SK-N-SH (cell line): Measurements from ENCODE around the gene DDC. TPM values are rescaled to one million over a fixed set of nuclear protein-coding genes. Genes with fewer than 3 reads are reported as not detected.

Experiments used
- CTCF ChIA-PET: fragments of 300-600, 350-600 bp; formaldehyde crosslinking; extraction: SDS; loops from one replicate; lab custom pipeline; 2021; lab: Yijun Ruan, JAX
- POLR2A ChIA-PET: fragments of 350-600 bp; sonication (Branson Sonifier 250); formaldehyde crosslinking; extraction: SDS; loops from one replicate; lab custom pipeline; 2020; ENCODE audit warnings: antibody characterized with exemption, inconsistent platforms; lab: Yijun Ruan, JAX
- DNase-seq: peaks from one replicate; pipeline ENCODE4 v3.0.0; 2012
- H2AFZ ChIP-seq: fragments of 200-600 bp; sonication (generic); 2 replicates; pipeline ENCODE4 v1.8.1; 2016; ENCODE audit warnings: antibody characterized with exemption, mild to moderate bottlenecking, low read depth
- H3F3A ChIP-seq: fragments of 200-600 bp; sonication (generic); replicated peaks from 2 replicates; pipeline ENCODE3; 2016; ENCODE audit warnings: antibody characterized with exemption, mild to moderate bottlenecking; ENCODE audit not compliant: insufficient read depth
- H3K27ac ChIP-seq, 2 experiments: fragments of 200-500 bp in 1 of 2; fragments of 200-600 bp in 1 of 2; sonication (Bioruptor generic) in 1 of 2; sonication (generic), shearing (Covaris generic) in 1 of 2; 2 replicates each; pipeline versions ENCODE4 v1.5.1 to v1.6.1; 2014 to 2016; ENCODE audit warnings: low read depth in 2 of 2, inconsistent platforms in 1 of 2, low read length in 1 of 2, mild to moderate bottlenecking in 1 of 2, mixed read lengths in 1 of 2
- H3K27me3 ChIP-seq: fragments of 200-600 bp; sonication (generic), shearing (Covaris generic); 2 replicates; pipeline ENCODE4 v1.6.1; 2016; ENCODE audit warnings: mixed run types; ENCODE audit not compliant: insufficient read depth
- H3K36me3 ChIP-seq, 2 experiments: fragments of 200-500 bp in 1 of 2; fragments of 200-600 bp in 1 of 2; sonication (Bioruptor generic) in 1 of 2; sonication (generic) in 1 of 2; replicated peaks in 1 of 2; 2 replicates each; pipeline versions ENCODE3 to v1.5.1; 2014 to 2016; ENCODE audit warnings: low read length in 1 of 2, mild to moderate bottlenecking in 1 of 2; ENCODE audit not compliant: insufficient read depth in 2 of 2, control insufficient read depth in 1 of 2
- H3K4me1 ChIP-seq, 2 experiments: fragments of 200-500 bp in 1 of 2; fragments of 200-600 bp in 1 of 2; sonication (Bioruptor generic) in 1 of 2; sonication (generic), shearing (Covaris generic) in 1 of 2; 2 replicates each; pipeline versions ENCODE4 v1.5.1 to v1.6.1; 2014 to 2016; ENCODE audit warnings: low read depth in 1 of 2, low read length in 1 of 2, mixed run types in 1 of 2; ENCODE audit not compliant: insufficient read depth in 2 of 2, control insufficient read depth in 1 of 2
- H3K4me2 ChIP-seq: fragments of 200-600 bp; sonication (generic), shearing (Covaris generic); 2 replicates; pipeline ENCODE4 v1.6.1; 2017; ENCODE audit warnings: mixed run types
- H3K4me3 ChIP-seq, 2 experiments: fragments of 200-500 bp in 1 of 2; fragments of 200-600 bp in 1 of 2; sonication (Bioruptor generic) in 1 of 2; sonication (generic), shearing (Covaris generic) in 1 of 2; 2 replicates each; pipeline versions ENCODE4 v1.5.1 to v1.8.1; 2014 to 2016; ENCODE audit warnings: low read depth in 2 of 2, inconsistent platforms in 1 of 2, low read length in 1 of 2, mild to moderate bottlenecking in 1 of 2, mixed read lengths in 1 of 2, moderate library complexity in 1 of 2
- H3K79me2 ChIP-seq: fragments of 200-600 bp; sonication (generic); 2 replicates; pipeline ENCODE4 v1.8.1; 2017; ENCODE audit warnings: mild to moderate bottlenecking; ENCODE audit not compliant: insufficient read depth
- H3K9ac ChIP-seq: fragments of 200-600 bp; sonication (generic); 2 replicates; pipeline ENCODE4 v1.6.1; 2017; ENCODE audit warnings: mixed run types
- H3K9me2 ChIP-seq: fragments of 200-600 bp; sonication (generic); 2 replicates; pipeline ENCODE4 v1.6.1; 2017; ENCODE audit warnings: mixed run types
- H3K9me3 ChIP-seq: fragments of 200-600 bp; sonication (generic); 2 replicates; pipeline ENCODE4 v1.6.1; 2017; ENCODE audit warnings: mixed run types, mild to moderate bottlenecking, moderate library complexity
- H4K20me1 ChIP-seq: fragments of 200-600 bp; sonication (generic); 2 replicates; pipeline ENCODE4 v1.6.1; 2017; ENCODE audit warnings: mild to moderate bottlenecking, mixed run types; ENCODE audit not compliant: insufficient read depth
- ELF1 ChIP-seq: IDR thresholded peaks from 2 replicates; pipeline ENCODE4 v1.4.0; 2012
- EP300 ChIP-seq, 2 experiments: IDR thresholded peaks; 2 replicates each; pipeline versions ENCODE4 v1.4.0 to v1.6.1; 2012; ENCODE audit warnings: borderline replicate concordance in 1 of 2, low read depth in 1 of 2, low read length in 1 of 2
- EZH2phosphoT487 ChIP-seq: fragments of 200-600 bp; sonication (generic); IDR thresholded peaks from 2 replicates; pipeline ENCODE4 v1.6.1; 2017; ENCODE audit warnings: low read depth, mixed run types, mild to moderate bottlenecking, antibody characterized with exemption, moderate library complexity, borderline replicate concordance
- FOXJ3 ChIP-seq: sonication (generic); formaldehyde crosslinking; IDR thresholded peaks from 2 replicates; pipeline ENCODE4 v1.5.1; 2020; ENCODE audit warnings: mild to moderate bottlenecking, missing genetic modification reagents
- GATA2 ChIP-seq: sonication (generic); formaldehyde crosslinking; IDR thresholded peaks from 2 replicates; pipeline ENCODE4 v1.5.0; 2020; ENCODE audit warnings: mild to moderate bottlenecking, missing genetic modification reagents
- POLR2AphosphoS5 ChIP-seq: IDR thresholded peaks from 2 replicates; pipeline ENCODE4 v1.6.1; 2012; ENCODE audit warnings: low read depth, low read length
- RAD21 ChIP-seq: IDR thresholded peaks from 2 replicates; pipeline ENCODE4 v1.6.1; 2012; ENCODE audit warnings: mild to moderate bottlenecking, low read length
- RCOR1 ChIP-seq: fragments of 150-350 bp; IDR thresholded peaks from 2 replicates; pipeline ENCODE4 v1.6.1; 2017; ENCODE audit warnings: antibody characterized with exemption, low read length
- SIN3A ChIP-seq: IDR thresholded peaks from 2 replicates; pipeline ENCODE4 v1.6.1; 2012; ENCODE audit warnings: low read depth, mild to moderate bottlenecking, low read length, moderate library complexity, borderline replicate concordance
- SMC3 ChIP-seq: IDR thresholded peaks from 2 replicates; pipeline ENCODE4 v1.6.1; 2012; ENCODE audit warnings: low read depth, low read length, improper control_type of control experiment
- TAF1 ChIP-seq: IDR thresholded peaks from 2 replicates; pipeline ENCODE4 v1.6.1; 2012; ENCODE audit warnings: low read depth, mild to moderate bottlenecking, low read length, moderate library complexity, borderline replicate concordance
- TEAD4 ChIP-seq: IDR thresholded peaks from 2 replicates; pipeline ENCODE4 v1.4.0; 2012; ENCODE audit warnings: mild to moderate bottlenecking, borderline replicate concordance; ENCODE audit not compliant: insufficient read depth
- WGBS: methylation state at CpG from one replicate; pipeline ENCODE4 v1.1.6; 2017; ENCODE audit warnings: low lambda C conversion rate; 5-methylcytosine and 5-hydroxymethylcytosine counted together
- polyA plus RNA-seq, 3 experiments: library from polyadenylated mRNA; depleted of rRNA; stranded (reverse); fragments of >200 nt; gene quantifications; 2 replicates each; pipeline ENCODE4 v1.2.3, GENCODE V29; 2012
- TF ChIP-seq, protein P1 (sequence below): IDR thresholded peaks from 2 replicates; pipeline ENCODE4; 2012
- TF ChIP-seq, protein P2 (sequence below): fragments of 150-350 bp; IDR thresholded peaks from 2 replicates; pipeline ENCODE4 v1.6.1; 2016; ENCODE audit warnings: mild to moderate bottlenecking, low read depth, low read length
- TF ChIP-seq, protein P3 (sequence below): IDR thresholded peaks from 2 replicates; pipeline ENCODE4 v1.4.0; 2012; ENCODE audit warnings: low read depth
- TF ChIP-seq, protein P4 (sequence below): fragments of 200-600 bp; sonication (generic); IDR thresholded peaks from 2 replicates; pipeline ENCODE4 v1.6.1; 2017; ENCODE audit warnings: antibody characterized with exemption, mild to moderate bottlenecking, moderate library complexity

Gene DDC
- polyA plus RNA-seq, 1 of the 3 experiments (the other 2 are of a cell fraction), result 1.8 TPM

DNA sequence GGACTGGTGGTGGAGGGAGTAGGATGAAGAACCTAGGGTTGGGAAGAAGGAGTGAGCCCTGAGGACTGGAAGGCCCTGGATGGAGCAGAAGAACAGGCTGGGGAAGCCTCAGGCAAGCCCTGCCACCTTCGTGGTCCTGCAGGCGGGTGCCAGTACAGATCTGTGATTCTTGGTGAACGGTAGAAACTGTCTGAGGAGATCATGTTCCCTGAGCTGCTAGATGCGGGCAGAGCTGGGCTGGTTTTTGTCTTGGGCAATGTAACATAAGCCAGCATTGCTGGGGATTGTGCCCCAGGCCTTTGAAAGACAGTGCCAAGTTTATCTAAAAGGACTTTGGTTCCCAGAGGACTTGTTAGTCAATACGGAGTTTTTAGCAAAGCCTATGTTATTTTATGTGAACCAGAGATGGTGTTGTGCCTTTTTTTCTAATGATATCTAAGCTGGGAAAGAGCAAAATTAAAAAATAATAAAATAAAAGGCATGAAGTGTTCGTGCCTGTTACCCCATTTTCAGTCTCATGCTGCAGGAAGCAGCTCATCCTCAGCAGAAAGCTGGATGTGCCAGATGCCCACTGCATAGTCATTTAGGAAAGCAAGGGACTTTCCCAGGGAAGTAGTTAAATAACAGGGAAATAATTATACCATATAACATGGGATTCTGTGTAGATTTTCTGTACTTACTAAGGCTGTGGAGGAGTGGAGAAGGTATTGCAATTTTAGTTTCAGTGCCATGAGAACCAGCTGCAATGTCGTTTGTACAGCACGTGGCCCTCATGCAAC is 90.6 kb downstream of the DDC start (continued):
- TF ChIP-seq TEAD4, result no peak
- no peak for TF ChIP-seq FOXJ3 (CRISPR knock-in tag)
- no peak for TF ChIP-seq RAD21
- TF ChIP-seq, protein P1, sequence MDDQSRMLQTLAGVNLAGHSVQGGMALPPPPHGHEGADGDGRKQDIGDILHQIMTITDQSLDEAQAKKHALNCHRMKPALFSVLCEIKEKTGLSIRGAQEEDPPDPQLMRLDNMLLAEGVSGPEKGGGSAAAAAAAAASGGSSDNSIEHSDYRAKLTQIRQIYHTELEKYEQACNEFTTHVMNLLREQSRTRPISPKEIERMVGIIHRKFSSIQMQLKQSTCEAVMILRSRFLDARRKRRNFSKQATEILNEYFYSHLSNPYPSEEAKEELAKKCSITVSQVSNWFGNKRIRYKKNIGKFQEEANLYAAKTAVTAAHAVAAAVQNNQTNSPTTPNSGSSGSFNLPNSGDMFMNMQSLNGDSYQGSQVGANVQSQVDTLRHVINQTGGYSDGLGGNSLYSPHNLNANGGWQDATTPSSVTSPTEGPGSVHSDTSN, result no peak
- TF ChIP-seq, protein P2, sequence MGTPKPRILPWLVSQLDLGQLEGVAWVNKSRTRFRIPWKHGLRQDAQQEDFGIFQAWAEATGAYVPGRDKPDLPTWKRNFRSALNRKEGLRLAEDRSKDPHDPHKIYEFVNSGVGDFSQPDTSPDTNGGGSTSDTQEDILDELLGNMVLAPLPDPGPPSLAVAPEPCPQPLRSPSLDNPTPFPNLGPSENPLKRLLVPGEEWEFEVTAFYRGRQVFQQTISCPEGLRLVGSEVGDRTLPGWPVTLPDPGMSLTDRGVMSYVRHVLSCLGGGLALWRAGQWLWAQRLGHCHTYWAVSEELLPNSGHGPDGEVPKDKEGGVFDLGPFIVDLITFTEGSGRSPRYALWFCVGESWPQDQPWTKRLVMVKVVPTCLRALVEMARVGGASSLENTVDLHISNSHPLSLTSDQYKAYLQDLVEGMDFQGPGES, result no peak

DNA sequence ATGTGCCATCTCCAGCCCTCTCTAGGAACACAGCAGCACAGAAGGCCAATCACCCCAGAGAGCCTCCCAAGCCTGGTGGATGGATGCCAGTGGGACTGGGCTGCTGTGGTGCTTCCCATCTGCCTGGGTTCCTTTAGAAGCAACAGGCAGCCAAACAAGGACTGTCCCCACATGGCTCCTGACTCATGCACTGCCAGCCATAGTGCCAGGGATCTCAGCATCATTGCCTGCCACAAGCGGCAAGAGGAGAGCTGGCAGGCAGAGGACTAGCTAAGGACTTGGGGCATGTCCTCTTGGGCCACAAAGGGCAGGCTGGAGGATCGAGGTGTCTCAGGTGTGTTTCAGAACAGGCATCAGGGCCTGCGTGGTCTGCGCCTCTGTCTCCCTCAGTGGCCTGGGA is 91.7 kb downstream of the DDC start:
- no peaks in the 10 kb centered on the region for H3K36me3 ChIP-seq
- H3K4me1 ChIP-seq, result peaks cover 0 to 63% of the 10 kb centered on the region in 2 experiments; a peak in 1 of 4 replicates
- no peak for TF ChIP-seq SIN3A
- TF ChIP-seq, protein P2, result no peak
- TF ChIP-seq TAF1, result no peak
- TF ChIP-seq, protein P3, sequence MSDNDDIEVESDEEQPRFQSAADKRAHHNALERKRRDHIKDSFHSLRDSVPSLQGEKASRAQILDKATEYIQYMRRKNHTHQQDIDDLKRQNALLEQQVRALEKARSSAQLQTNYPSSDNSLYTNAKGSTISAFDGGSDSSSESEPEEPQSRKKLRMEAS, result no peak
- no peak for TF ChIP-seq RCOR1
- TF ChIP-seq EP300 (IDR thresholded peaks at IDR 0.05; ENCODE audit: borderline replicate concordance in 1 of 2, low read depth in 1 of 2, low read length in 1 of 2), result no peak
- no peak for TF ChIP-seq SMC3
- no peak for TF ChIP-seq EZH2phosphoT487
- TF ChIP-seq, protein P1, result no peak
- no peak for TF ChIP-seq GATA2 (CRISPR knock-in tag)
- TF ChIP-seq POLR2AphosphoS5, result no peak
- TF ChIP-seq, protein P4, sequence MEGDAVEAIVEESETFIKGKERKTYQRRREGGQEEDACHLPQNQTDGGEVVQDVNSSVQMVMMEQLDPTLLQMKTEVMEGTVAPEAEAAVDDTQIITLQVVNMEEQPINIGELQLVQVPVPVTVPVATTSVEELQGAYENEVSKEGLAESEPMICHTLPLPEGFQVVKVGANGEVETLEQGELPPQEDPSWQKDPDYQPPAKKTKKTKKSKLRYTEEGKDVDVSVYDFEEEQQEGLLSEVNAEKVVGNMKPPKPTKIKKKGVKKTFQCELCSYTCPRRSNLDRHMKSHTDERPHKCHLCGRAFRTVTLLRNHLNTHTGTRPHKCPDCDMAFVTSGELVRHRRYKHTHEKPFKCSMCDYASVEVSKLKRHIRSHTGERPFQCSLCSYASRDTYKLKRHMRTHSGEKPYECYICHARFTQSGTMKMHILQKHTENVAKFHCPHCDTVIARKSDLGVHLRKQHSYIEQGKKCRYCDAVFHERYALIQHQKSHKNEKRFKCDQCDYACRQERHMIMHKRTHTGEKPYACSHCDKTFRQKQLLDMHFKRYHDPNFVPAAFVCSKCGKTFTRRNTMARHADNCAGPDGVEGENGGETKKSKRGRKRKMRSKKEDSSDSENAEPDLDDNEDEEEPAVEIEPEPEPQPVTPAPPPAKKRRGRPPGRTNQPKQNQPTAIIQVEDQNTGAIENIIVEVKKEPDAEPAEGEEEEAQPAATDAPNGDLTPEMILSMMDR, result no peak
- TF ChIP-seq ELF1, result no peak
- H3K27me3 ChIP-seq, result peaks cover 17% of the 10 kb centered on the region; the same call in 1 of the 2 replicates
- no peaks in the 10 kb centered on the region for H3K79me2 ChIP-seq
- H3K9me3 ChIP-seq, result no peaks in the 10 kb centered on the region
- H3K27ac ChIP-seq, result peak overlapping the region in 1 of 2 experiments; percentile 76; a peak in 1 of 4 replicates
- no peak overlapping the region for H3K9ac ChIP-seq
- no peak overlapping the region for H3K4me2 ChIP-seq
- H3K9me2 ChIP-seq, result no peaks in the 10 kb centered on the region
- no peak overlapping the region for H3K4me3 ChIP-seq
- no peak overlapping the region for H2AFZ ChIP-seq
- no peak for DNase-seq
- ChIA-PET CTCF (interaction anchor here (0.9 to 8.9 kb wide), 2 partner anchors 160 to 203 kb away, joined by 4 to 157 read pairs; no protein-coding TSS in a partner anchor), POLR2A (interaction anchor here (1.4 kb wide), 1 partner anchor 86 kb away, joined by 4 read pairs; no protein-coding TSS in a partner anchor)
- no peaks in the 10 kb centered on the region for H4K20me1 ChIP-seq
- no peaks in the 10 kb centered on the region for H3F3A ChIP-seq
- WGBS, result 71% methylated on average over 4 of the region's 4 CpGs
